Germinal center (tissue), 1 donor: ENCODE measurements around the gene GUCY1A2.
"Not testable (repeated sequence)": the region's sequence is repeated elsewhere in the genome, so short reads cannot be mapped to it uniquely, and the experiment has no call there.

Experiments
- DNase-seq: peaks from one replicate; pipeline ENCODE4 v3.0.0; 2012; ENCODE audit warnings: mixed read lengths, low spot score

Gene GUCY1A2, protein sequence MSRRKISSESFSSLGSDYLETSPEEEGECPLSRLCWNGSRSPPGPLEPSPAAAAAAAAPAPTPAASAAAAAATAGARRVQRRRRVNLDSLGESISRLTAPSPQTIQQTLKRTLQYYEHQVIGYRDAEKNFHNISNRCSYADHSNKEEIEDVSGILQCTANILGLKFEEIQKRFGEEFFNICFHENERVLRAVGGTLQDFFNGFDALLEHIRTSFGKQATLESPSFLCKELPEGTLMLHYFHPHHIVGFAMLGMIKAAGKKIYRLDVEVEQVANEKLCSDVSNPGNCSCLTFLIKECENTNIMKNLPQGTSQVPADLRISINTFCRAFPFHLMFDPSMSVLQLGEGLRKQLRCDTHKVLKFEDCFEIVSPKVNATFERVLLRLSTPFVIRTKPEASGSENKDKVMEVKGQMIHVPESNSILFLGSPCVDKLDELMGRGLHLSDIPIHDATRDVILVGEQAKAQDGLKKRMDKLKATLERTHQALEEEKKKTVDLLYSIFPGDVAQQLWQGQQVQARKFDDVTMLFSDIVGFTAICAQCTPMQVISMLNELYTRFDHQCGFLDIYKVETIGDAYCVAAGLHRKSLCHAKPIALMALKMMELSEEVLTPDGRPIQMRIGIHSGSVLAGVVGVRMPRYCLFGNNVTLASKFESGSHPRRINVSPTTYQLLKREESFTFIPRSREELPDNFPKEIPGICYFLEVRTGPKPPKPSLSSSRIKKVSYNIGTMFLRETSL

DNA sequence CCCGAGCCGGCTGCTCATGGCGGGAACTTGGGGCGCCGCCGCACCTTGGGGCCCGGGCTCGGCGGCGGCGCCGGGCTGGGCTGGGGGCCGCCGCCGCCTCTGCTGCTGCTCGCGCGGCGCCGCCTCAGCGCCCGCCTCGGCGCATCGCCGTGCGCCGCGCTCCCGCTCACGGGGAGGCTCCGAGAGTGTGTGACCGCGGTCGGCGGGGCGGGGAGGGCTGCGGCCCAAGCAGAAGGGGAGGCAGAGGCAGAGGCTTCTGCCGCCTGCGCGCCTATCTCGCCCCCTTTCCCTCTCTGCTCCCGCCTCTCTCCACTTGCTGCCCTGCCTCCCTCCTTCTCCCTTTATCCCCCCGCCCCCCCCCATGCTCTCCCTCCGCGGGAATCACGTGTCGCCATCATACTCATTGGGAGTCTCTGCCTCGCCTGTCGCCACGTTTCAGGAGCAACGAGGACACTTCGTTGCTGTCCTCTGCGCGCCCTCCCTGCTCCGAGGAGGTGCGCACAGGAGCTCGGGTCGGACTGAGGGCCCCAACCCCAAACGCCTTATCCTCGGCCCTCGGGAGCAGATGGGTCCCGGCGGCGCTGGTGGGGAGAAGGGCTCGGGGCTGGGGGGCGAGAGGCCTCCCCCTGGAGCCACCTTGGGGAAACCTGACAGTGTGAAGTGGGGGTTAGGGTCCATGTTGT lies at the start of gene GUCY1A2:
TSS of gene GUCY1A2 (minus strand) at position 258 of the 683 bp plus-strand sequence. CDS start 421 bp downstream, outside the sequence.
- DNase-seq = peak; percentile 15

DNA sequence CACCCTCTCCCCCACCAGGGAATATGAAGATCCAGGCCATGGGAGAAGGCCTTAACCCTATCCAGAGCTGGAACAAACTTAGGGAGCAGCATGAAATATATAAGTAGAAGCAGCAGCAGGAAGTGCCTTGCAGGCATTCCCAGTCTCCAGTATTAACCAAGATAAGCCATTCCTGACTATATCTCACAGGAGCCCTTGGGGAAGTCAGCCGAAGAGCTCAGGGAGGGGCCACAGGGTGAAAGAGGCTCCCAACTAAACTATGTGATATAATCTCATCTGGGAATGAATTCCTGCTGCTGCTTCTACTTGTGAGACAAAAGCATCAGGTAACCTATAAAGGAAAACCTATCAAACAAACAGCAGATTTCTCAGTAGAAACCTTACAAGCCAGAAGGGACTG lies 36.1 kb upstream of the GUCY1A2 start:
- no peak for DNase-seq

DNA sequence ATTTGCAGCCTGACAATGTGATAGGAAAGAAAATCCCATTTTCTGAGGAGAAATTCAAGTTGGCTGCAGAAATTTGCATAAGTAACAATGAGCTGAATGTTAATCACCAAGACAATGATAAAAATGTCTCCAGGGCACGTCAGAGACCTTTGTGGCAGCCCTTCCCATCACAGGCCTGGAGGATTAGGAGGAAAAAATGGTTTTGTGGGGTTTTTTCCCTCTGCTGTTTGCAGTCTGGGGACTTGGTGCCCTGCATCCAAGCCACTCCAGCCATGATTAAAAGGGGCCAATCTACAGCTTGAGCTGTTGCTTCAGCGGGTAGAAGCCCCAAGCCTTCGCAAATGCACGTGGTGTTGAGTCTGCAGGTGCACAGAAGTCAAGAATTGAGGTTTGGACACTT lies 33.1 kb upstream of the GUCY1A2 start:
- DNase-seq = not testable (repeated sequence)

DNA sequence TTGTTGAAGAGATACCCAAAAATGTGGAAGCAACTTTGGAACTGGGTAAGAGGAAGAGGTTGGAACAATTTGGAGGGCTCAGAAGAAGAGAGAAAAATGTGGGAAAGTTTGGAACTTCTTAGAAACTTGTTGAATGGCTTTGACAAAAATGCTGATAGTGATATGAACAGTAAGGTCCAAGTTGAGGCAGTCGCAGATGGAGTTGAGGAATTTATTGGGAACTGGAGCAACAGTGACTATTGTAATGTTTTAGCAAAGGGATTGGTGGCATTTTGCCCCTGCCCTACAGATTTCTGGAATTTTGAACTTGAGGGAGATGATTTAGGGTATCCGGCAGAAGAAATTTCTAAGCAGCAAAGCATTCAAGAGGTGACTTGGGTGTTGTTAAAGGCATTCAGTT lies 32.6 kb upstream of the GUCY1A2 start:
- DNase-seq = not testable (repeated sequence)

DNA sequence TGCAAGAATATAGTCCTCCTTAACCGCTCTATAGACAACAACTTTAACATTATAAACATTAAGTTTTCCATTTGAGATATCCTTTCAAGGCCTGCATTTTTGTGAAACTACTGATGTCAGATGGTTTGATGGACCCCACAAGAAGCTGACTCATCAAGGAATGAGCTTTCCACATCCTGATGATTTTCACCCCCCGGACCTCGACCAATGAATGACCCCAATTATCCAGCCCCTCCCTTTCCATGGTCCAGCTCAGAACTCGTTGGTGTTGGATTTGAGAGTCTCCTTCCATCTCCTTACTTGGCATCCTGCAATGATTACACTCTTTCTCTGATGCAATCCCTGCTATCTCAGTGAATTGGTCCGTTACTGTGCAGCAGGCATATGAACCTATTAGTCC lies 31.8 kb upstream of the GUCY1A2 start:
- no peak for DNase-seq

DNA sequence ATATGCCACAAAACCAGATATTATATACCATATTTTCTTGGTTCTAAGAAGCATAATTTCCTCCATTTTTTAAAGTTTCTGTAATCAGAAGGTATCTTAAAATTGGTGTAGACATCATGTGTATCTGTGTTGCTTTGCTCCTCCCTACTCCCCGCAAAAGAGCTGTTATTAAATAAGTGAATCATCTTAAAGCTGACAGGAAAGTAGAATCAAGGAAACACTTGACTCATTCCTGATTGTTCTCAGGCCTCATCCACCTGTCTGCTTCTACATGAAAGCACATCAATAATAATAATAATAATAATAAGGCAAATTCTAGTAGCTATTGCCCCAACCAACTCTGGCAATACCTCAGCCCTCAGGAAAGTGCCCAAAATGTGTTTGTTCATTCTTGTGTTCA lies 26.2 kb upstream of the GUCY1A2 start:
- DNase-seq = no peak

DNA sequence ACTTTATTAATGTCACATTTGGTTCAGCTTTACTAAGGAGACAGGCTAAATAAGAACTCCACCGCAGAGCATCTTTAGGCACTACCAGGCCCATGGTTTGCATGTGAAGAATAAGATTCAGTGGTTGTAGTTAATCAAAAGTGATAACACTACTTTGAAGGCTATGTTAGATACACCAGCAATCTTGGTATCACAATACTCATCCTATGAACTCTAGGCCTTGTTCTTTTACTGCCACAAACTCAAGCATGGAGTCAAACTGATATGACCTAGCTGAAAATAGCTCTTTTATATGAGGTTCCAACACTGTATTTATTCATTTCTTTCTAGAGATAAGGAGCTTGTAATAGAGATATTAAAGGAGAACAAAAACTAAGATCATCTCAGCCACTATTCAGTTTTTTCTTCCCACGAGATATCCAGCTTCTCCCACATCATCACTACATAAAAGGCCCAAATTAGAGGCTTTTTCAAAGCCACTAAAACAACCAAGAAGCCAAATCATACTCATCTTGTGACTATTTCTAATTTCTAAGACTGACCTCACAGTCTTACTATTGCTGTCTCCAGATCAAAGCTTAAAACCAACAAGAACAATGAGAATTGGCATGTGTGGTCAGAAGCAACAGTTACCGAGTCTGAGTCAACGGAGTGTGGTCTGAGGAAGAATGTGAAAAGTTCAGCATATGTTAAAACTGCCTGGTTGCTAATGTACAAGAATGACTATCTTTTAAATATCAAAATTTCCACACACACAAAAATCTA lies 25.1 kb upstream of the GUCY1A2 start:
- DNase-seq = no peak

DNA sequence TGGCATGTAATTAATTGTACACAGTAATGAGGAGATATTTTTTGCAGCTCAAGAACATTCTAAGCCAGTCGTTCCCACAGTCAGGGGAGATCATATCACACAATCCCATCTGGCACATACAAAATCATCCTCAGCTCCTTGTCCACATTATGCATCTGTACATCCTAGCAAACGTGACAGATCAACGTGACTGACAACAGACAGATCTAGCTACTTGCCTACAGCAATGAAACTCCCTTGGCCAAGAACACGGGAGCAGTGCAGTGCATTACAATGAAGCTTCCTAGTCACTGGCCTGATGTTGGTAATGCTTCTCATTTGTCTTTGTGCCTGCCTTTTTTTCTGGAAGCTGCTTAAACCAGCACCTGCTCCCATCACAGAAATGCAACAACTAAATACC lies 24.5 kb upstream of the GUCY1A2 start:
- no peak for DNase-seq

DNA sequence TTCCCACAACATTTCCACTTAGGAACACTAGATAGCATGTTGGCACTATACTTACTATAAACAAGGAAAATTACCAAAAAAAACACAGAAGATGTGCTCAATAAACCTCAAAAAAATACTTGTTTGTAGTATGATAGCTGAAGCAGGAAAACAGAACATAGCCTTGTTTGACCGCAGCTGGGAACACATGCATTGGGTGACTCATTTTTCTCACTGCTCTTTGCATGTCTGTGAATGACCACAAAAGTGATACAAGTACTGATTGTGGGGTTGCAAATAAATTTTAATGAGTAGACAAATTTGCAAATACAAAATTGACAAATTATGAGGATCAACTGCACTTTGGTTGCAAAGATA lies 22.8 kb upstream of the GUCY1A2 start:
- no peak for DNase-seq

DNA sequence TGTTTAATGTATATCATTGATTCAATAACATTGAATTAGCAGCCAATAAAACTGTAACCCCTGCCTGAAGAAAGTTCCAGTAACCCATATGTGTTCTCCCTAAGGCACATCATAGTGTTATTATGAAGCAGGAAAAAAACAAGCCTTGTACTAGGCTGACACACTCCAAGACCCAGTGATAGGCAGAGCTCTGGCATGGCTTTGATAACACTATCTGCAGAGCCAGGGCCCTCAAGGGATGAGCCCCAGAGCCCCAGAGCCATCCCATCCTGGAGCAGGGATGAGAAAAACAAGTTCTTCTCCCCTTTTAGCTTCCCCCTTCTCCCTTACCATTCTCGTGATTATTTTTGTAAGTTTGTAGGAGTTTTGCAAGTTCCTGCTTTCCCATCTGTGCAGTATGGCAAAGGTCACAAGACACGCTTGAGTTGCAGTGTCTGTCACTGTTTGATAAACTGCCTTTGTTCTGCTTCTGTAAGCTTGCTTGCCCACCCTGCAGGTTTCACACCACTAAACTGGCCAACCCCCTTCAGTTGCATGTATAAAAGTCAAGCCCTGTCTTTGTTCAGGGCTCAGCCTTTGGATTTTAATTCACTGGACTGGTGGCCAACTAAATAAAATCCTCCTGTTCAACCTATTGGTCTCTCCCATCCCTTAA lies 22.3 kb upstream of the GUCY1A2 start:
- no peak for DNase-seq

DNA sequence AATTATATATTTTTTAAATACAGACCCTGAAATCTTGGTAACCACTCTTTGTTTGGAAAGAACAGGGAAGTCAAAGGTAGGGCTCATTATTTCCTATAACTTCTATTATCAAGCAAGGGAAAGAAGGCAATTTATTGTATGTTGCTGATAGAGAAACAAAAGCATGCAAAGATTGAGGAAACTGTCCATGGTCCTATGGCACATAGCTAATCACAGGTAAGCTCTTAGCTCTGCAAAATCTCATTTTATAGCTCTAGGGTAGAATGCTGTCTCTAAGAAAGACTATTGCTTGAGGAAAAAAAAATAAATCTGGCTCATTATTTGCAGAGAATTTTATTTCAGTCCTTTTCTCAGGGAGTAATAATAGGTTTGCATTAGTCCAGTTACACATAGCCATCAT lies 7.4 kb upstream of the GUCY1A2 start:
- DNase-seq = no peak

DNA sequence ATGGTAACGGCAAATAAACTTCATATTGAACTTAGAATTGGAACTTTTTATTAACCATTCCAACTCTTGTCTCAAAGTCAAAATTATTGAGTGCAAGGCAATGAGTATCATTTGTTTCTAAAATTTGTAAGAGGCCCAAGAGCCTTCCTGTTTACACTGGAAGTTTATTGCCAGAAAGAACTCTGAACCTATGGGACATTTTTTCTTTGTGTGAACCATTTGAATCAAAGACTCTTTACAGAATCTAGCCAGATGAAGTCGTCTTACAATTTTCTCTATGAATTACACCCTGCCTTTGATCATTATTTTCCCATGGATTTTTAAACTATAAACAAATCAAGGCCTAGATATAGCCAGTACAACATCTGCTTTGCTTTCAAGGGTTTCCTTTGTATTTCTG lies 2.3 kb upstream of the GUCY1A2 start:
- no peak for DNase-seq

DNA sequence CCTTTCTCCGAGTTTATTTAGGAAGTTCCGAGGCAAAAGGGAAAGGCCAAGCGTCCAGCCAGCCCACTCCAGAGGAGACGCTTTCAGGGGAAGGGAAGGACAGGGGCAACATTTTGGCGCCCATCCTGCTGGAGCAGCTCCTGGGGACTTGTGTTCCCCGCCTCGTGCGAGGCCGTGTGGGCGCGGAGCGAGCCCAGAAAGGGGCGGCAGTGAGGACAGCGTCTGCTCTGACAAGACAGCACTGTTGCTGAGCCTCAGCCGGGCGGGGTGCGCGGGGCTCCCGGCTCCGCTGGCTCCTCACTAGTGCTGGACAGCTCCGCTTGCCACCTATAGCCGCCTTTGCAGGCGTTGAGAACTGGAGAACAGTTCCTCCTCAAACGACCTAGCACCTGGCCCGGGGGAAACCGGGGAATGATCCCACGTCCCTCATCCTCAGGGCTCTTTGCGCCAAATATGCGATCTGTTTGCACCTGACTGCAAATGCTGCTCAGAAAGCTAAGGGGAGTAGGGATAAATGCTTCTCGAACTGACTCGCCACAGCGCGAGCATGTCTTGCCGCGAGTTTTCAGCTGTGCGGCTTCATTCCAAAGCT lies 722 bp upstream of the GUCY1A2 start:
- DNase-seq = peak; percentile 7

DNA sequence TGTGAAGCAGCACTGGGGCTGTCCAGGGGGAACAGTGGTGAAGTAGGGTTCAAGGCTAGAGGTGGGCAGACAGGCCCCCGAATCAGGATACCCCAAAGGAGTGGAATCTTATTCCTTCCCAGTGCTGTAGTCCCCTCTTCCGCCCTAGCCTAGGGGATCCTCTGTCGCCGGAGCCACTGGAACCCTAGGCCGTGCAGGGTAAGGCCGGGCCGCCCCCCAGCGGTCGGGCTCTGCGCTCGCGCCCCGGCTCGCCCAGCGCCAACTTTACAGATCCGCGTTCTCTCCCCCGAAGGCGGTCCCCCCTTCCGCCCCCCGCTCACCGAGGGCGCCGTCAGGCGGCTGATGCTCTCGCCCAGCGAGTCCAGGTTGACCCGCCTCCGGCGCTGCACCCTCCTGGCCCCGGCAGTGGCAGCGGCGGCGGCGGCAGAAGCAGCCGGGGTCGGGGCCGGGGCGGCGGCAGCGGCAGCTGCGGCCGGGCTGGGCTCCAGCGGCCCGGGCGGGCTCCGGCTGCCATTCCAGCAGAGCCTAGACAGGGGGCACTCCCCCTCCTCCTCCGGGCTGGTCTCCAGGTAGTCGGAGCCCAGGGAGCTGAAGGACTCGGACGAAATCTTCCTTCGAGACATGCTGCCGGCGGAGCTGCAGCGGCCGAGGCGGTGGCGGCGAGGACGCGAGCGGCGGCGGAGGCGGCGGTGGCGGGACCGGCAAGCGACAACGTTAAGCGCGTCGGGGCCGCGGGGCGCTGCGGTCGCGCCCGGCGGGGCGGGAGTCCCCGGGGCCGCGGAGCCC lies 650 bp downstream of the GUCY1A2 start:
- DNase-seq = peak; percentile 28

DNA sequence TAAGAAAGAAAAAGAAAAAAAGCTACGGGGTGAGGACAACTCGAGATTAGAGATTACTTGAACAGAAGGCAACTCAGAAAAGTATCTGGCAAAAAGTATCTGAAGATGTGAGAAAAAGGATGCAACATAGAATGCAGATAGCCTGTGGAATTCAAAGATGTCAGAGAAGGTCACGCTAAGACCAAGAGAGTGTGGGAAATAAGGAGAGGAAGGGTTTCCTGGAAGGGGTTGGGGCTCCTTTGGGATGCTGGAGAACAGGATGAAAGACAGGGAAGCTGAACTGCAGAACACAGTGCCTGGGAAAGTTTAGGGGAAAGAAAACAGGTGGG lies 1.2 kb downstream of the GUCY1A2 start:
- no peak for DNase-seq

DNA sequence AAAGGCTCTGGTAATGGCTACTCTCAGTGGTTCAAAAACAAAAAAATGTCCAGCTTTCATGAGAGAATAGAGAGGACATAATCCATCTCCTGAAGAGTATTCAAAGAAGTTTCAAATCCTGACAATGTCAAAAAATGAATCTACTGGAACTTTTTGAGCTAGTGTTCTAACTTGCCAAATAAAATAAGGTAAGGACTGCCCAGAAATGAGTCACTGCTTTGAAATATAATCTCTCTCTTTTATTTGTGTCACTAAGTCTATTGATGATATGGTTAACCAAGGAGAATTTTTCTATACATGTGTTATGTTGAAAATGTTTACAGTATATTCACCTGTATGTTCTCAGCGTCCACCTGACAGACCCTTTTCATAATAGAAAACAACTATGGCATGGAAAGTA lies 3.4 kb downstream of the GUCY1A2 start:
- no peak for DNase-seq

DNA sequence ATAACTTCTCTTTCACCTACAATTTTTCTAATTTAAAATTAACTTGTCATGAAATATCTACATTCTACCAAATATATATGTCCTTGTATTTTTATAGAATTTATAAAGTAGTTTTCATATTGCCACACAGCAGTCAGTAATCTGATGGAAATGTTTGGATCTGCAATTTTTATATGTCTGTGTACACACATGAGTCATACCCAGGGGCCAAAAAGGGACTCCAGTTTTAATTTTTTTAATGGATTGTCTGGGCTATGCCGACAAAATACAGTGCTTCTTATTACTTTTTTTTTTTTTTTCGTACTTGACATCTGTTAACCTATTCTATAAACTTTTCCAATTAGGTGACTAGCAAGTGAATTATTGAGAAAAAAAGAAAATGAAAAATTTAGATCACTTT lies 6.3 kb downstream of the GUCY1A2 start:
- DNase-seq = no peak

DNA sequence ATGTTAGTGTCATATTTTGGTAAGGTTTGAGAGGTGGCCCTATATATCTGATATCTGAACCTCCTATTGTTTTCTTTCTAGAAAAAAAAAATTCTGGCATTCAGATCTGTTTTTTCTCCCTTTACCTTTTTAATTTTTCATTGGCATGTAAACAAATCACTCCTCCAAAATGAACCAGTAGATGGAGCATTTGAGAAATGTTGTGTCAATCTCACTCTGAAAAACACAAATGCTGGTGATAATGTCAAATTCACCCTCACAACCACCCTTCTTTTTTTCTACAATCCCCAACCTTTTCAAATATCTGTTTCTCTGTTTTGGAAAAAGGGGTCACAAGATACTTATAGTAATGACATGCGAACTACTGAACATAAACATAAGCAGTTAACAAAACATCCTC lies 9.1 kb downstream of the GUCY1A2 start:
- no peak for DNase-seq

DNA sequence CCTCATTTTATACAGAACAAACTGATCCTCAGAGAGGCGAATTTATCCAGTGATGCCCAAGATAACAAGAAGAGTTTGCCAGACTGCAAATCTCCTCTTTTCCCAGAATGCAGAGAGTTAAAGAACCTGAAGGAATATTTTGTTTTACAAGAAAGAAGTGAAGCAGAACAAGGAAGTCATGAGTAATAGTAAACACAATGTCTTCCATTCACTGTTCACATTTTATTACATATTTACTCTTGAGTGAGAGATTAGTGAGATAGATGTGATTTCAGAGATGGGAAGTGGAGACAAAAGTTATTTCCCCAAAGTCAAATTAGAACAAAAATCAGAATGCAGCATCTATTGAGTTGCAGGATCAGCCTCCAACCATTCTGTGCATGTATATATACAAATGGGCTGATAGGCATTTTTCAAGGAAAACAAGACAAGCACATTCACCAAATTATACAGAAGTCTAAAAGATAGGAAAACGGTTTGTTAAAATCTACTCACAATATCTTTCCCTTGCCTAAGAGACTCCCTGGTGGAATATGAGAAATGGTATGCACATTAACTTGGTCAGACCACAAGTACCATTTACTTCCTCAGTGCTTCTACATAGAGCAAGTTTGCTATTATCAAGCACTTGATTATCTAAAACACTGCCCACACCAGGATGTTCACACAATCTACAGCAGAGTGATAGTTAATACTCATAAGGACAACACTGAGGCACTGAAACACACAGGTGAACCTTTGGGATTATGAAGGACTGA lies 12.0 kb downstream of the GUCY1A2 start:
- no peak for DNase-seq

DNA sequence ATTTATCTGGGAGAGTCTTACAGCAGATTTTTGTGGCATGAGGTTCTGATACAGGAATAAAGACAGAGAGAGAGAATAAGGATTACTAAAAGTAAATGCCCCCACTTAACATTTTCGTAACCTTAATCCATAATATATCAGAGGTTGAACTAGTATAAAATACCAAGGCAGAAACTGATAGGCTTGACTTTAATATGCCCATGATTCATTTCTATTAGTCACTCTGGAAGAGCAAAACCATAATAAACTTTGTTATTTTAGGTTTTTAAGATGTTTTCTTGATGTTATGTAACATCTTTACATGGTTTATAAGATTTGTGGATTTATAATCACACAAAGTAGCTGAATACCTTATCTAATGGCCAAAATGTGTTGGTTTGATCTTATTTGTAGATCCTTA lies 19.1 kb downstream of the GUCY1A2 start:
- no peak for DNase-seq
